WTC11 (cell line): ENCODE data around the gene CHIA.

Experiments used
- CREB1 ChIP-seq: sonication (generic); formaldehyde crosslinking; IDR thresholded peaks from 2 replicates; pipeline ENCODE4 v1.8.0; 2023; ENCODE audit warnings: mild to moderate bottlenecking, missing genetic modification reagents
- CTCF ChIP-seq: fragments of 200-600 bp; IDR thresholded peaks from 2 replicates; pipeline ENCODE4 v1.8.0; 2022; ENCODE audit warnings: antibody characterized with exemption
- HMGXB4 ChIP-seq: sonication (generic); formaldehyde crosslinking; IDR thresholded peaks from 2 replicates; pipeline ENCODE4 v1.8.1; 2023; ENCODE audit warnings: mild to moderate bottlenecking, moderate library complexity, missing genetic modification reagents
- TEAD1 ChIP-seq: sonication (generic); formaldehyde crosslinking; IDR thresholded peaks from 2 replicates; pipeline ENCODE4 v1.8.0; 2022; ENCODE audit warnings: mild to moderate bottlenecking, missing genetic modification reagents
- ZNF121 ChIP-seq: sonication (generic); formaldehyde crosslinking; IDR thresholded peaks from 2 replicates; pipeline ENCODE4 v1.8.0; 2023; ENCODE audit warnings: missing genetic modification reagents
- ZNF138 ChIP-seq: sonication (generic); formaldehyde crosslinking; conservative IDR thresholded peaks from 2 replicates; pipeline ENCODE4 v1.8.1; 2022; ENCODE audit warnings: mild to moderate bottlenecking, moderate library complexity, missing genetic modification reagents
- ZNF232 ChIP-seq: sonication (generic); formaldehyde crosslinking; IDR thresholded peaks from 2 replicates; pipeline ENCODE4 v1.8.0; 2022; ENCODE audit warnings: mild to moderate bottlenecking, missing genetic modification reagents
- TF ChIP-seq, protein P1 (sequence below): sonication (generic); formaldehyde crosslinking; IDR thresholded peaks from 2 replicates; pipeline ENCODE4 v1.8.0; 2022; ENCODE audit warnings: mild to moderate bottlenecking, missing genetic modification reagents
- TF ChIP-seq, protein P2 (sequence below): sonication (generic); formaldehyde crosslinking; IDR thresholded peaks from 2 replicates; pipeline ENCODE4 v1.8.1; 2023; ENCODE audit warnings: mild to moderate bottlenecking, missing genetic modification reagents

GRCh38 chr1:111283838-111284237, 6.8 kb upstream of the CHIA start:
- no peak for TF ChIP-seq CREB1 (CRISPR knock-in tag)
- TF ChIP-seq, protein P1, sequence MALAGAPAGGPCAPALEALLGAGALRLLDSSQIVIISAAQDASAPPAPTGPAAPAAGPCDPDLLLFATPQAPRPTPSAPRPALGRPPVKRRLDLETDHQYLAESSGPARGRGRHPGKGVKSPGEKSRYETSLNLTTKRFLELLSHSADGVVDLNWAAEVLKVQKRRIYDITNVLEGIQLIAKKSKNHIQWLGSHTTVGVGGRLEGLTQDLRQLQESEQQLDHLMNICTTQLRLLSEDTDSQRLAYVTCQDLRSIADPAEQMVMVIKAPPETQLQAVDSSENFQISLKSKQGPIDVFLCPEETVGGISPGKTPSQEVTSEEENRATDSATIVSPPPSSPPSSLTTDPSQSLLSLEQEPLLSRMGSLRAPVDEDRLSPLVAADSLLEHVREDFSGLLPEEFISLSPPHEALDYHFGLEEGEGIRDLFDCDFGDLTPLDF (CRISPR knock-in tag) = no peak
- TF ChIP-seq CTCF = no peak
- no peak for TF ChIP-seq ZNF138 (CRISPR knock-in tag)
- TF ChIP-seq, protein P2, sequence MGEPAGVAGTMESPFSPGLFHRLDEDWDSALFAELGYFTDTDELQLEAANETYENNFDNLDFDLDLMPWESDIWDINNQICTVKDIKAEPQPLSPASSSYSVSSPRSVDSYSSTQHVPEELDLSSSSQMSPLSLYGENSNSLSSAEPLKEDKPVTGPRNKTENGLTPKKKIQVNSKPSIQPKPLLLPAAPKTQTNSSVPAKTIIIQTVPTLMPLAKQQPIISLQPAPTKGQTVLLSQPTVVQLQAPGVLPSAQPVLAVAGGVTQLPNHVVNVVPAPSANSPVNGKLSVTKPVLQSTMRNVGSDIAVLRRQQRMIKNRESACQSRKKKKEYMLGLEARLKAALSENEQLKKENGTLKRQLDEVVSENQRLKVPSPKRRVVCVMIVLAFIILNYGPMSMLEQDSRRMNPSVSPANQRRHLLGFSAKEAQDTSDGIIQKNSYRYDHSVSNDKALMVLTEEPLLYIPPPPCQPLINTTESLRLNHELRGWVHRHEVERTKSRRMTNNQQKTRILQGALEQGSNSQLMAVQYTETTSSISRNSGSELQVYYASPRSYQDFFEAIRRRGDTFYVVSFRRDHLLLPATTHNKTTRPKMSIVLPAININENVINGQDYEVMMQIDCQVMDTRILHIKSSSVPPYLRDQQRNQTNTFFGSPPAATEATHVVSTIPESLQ (CRISPR knock-in tag) = no peak
- no peak for TF ChIP-seq TEAD1 (CRISPR knock-in tag)
- TF ChIP-seq ZNF232 = no peak
- no peak for TF ChIP-seq HMGXB4 (CRISPR knock-in tag)
- TF ChIP-seq ZNF121 = no peak
